ENCODE results near the gene AIG1.

DNA sequence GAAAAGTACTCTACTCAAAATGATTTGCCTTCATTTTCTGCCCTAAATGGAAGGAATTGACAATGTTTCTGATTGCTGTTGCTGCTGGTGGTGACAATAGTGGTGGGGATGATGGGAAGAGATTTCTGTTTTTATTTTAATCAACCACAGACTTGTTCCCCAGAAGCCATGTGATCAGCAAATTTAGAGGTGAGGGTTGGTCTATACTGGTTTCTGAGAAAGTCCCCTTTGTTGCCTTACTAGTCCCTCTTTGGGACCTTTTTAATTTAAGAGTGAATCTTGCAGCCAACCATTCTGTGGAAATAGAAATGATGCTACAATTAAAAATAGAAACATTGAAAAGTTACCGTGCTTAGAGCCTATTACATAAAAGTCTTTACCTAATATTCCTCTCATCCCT lies 43.2 kb downstream of the AIG1 start:
- TF ChIP-seq, protein P1, sequence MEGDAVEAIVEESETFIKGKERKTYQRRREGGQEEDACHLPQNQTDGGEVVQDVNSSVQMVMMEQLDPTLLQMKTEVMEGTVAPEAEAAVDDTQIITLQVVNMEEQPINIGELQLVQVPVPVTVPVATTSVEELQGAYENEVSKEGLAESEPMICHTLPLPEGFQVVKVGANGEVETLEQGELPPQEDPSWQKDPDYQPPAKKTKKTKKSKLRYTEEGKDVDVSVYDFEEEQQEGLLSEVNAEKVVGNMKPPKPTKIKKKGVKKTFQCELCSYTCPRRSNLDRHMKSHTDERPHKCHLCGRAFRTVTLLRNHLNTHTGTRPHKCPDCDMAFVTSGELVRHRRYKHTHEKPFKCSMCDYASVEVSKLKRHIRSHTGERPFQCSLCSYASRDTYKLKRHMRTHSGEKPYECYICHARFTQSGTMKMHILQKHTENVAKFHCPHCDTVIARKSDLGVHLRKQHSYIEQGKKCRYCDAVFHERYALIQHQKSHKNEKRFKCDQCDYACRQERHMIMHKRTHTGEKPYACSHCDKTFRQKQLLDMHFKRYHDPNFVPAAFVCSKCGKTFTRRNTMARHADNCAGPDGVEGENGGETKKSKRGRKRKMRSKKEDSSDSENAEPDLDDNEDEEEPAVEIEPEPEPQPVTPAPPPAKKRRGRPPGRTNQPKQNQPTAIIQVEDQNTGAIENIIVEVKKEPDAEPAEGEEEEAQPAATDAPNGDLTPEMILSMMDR (IDR thresholded peaks at IDR 0.05), result no peak
- TF ChIP-seq POLR2AphosphoS5 (IDR thresholded peaks at IDR 0.05), result no peak
- no peak for TF ChIP-seq POLR2A (IDR thresholded peaks at IDR 0.05)
